DOHH2 (cell line): ENCODE measurements around the gene BCL11B.

Source experiments
- EZH2phosphoT487 ChIP-seq: fragments of 200-600 bp; sonication (generic); IDR thresholded peaks from 2 replicates; pipeline ENCODE4 v1.6.1; 2017; ENCODE audit warnings: borderline replicate concordance, mild to moderate bottlenecking, antibody characterized with exemption, low read length, moderate library complexity, mixed read lengths
- TF ChIP-seq, protein P1 (sequence below): fragments of 200-600 bp; sonication (generic); IDR thresholded peaks from one replicate; pipeline ENCODE4 v1.5.1; 2014; ENCODE audit warnings: antibody characterized with exemption, mild to moderate bottlenecking, low read depth, low read length; ENCODE audit not compliant: poor library complexity, severe bottlenecking

GRCh38 chr14:99196310-99196650 is 75.7 kb downstream of the BCL11B start:
- TF ChIP-seq, protein P1, sequence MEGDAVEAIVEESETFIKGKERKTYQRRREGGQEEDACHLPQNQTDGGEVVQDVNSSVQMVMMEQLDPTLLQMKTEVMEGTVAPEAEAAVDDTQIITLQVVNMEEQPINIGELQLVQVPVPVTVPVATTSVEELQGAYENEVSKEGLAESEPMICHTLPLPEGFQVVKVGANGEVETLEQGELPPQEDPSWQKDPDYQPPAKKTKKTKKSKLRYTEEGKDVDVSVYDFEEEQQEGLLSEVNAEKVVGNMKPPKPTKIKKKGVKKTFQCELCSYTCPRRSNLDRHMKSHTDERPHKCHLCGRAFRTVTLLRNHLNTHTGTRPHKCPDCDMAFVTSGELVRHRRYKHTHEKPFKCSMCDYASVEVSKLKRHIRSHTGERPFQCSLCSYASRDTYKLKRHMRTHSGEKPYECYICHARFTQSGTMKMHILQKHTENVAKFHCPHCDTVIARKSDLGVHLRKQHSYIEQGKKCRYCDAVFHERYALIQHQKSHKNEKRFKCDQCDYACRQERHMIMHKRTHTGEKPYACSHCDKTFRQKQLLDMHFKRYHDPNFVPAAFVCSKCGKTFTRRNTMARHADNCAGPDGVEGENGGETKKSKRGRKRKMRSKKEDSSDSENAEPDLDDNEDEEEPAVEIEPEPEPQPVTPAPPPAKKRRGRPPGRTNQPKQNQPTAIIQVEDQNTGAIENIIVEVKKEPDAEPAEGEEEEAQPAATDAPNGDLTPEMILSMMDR = no peak
- TF ChIP-seq EZH2phosphoT487 = no peak
